Stomach (tissue), 9 donors: ENCODE results near the gene FBP1. TPM values are rescaled to one million over a fixed set of nuclear protein-coding genes. Genes with fewer than 3 reads are reported as not detected.

ENCODE experiments used
- DNase-seq, 2 donors: peaks; one replicate each; pipeline versions ENCODE4 v3.0.0 to v3.0.0-alpha.2; 2013 to 2019
- H3K27ac ChIP-seq, 5 donors: fragments of 200-600 bp in 4 of 5; sonication (generic) in 4 of 5; one replicate each; pipeline ENCODE4 v1.5.1; 2013 to 2019; ENCODE audit warnings: mild to moderate bottlenecking in 1 of 5, moderate library complexity in 1 of 5
- H3K27me3 ChIP-seq, 3 donors: fragments of 200-600 bp; sonication (generic); one replicate each; pipeline ENCODE4 v1.5.1; 2017 to 2019; ENCODE audit warnings: mixed run types in 1 of 3
- H3K36me3 ChIP-seq, 4 donors: fragments of 200-600 bp; sonication (generic); 1 replicate in 3 of 4; 2 replicates in 1 of 4; pipeline ENCODE4 v1.5.1; 2016 to 2019
- H3K4me1 ChIP-seq, 4 donors: fragments of 200-600 bp; sonication (generic); one replicate each; pipeline ENCODE4 v1.5.1; 2016 to 2019
- H3K4me3 ChIP-seq, 4 donors: fragments of 200-600 bp; sonication (generic) in 3 of 4; one replicate each; pipeline ENCODE4 v1.5.1; 2016 to 2019; ENCODE audit warnings: mild to moderate bottlenecking in 1 of 4
- H3K9me3 ChIP-seq, 4 donors: fragments of 200-600 bp; sonication (generic); one replicate each; pipeline ENCODE4 v1.5.1; 2016 to 2019
- CTCF ChIP-seq, 7 experiments: fragments of 450-650 bp in 4 of 7; fragments of 200-600 bp in 3 of 7; sonication (generic) in 3 of 7; IDR thresholded peaks; one replicate each; pipeline ENCODE4 v1.5.1; 2016 to 2019; ENCODE audit warnings: antibody characterized with exemption in 7 of 7, control low read depth in 2 of 7, mild to moderate bottlenecking in 1 of 7
- EP300 ChIP-seq: sonication (generic); formaldehyde crosslinking; IDR thresholded peaks from one replicate; pipeline ENCODE4 v1.6.1; 2017; ENCODE audit warnings: antibody characterized with exemption
- POLR2A ChIP-seq, 4 donors: fragments of 450-650 bp; IDR thresholded peaks; one replicate each; pipeline ENCODE4 v1.6.1; 2016; ENCODE audit warnings: antibody characterized with exemption in 4 of 4, control low read depth in 2 of 4, mild to moderate bottlenecking in 1 of 4, moderate library complexity in 1 of 4
- POLR2AphosphoS5 ChIP-seq, 3 donors: sonication (generic); formaldehyde crosslinking; IDR thresholded peaks; one replicate each; pipeline ENCODE4 v1.6.1; 2016; ENCODE audit warnings: antibody characterized with exemption in 3 of 3
- WGBS, 5 donors: extraction: QIAGEN DNeasy Blood & Tissue Kit in 3 of 5; methylation state at CpG; one replicate each; pipeline versions ENCODE4 v1.1.5 to v1.1.7; 2013 to 2018; 5-methylcytosine and 5-hydroxymethylcytosine counted together
- intact Hi-C: fragments of 100-400 bp; cut with DNase I; formaldehyde crosslinking; loops from one replicate; pipeline ENCODE4 v1.15.1; 2023; ENCODE audit warnings: low total_unique reads
- polyA plus RNA-seq, 3 donors: library from polyadenylated mRNA; stranded (reverse); fragments of 200-250 nt; gene quantifications; one replicate each; pipeline ENCODE4 v1.2.3, GENCODE V29; 2013
- total RNA-seq, 5 donors: library from RNA; depleted of rRNA; stranded (reverse); fragments of >200 nt; gene quantifications; one replicate each; pipeline versions ENCODE4 v1.1.0 to v1.2.3, GENCODE V29; 2014 to 2016
- donor health status: healthy with polysubstance abuse.
- donor health status: Bipolar disorder and iron deficiency.
- donor health status: healthy.

Gene FBP1
- total and polyA plus RNA-seq, 8 donors, result 10.7 to 122 (median 42.7) TPM

- H3K27ac ChIP-seq, result no peak overlapping the region
- peaks cover 0 to 6% (median 3%) of the 10 kb centered on the region in 4 donors for H3K4me1 ChIP-seq
- H3K36me3 ChIP-seq, result no peaks in the 10 kb centered on the region
- no peaks in the 10 kb centered on the region for H3K9me3 ChIP-seq
- WGBS, 5 donors, result 79 to 93% (median 88%) methylated on average over 10 of the region's 10 CpGs
- no peaks in the 10 kb centered on the region for H3K27me3 ChIP-seq
- no peak for TF ChIP-seq POLR2A (IDR thresholded peaks at IDR 0.05)
- no peak for TF ChIP-seq EP300
- TF ChIP-seq POLR2AphosphoS5 (IDR thresholded peaks at IDR 0.05), result no peak
- no peak for TF ChIP-seq CTCF (IDR thresholded peaks at IDR 0.05)
- no peak for DNase-seq
- intact Hi-C loops, result no loop called here
- H3K4me3 ChIP-seq, result no peak overlapping the region
These were observed 15.0 kb upstream of the FBP1 start for GRCh38 chr9:94654165-94654894.

GRCh38 chr9:94650949-94651348 is 11.6 kb upstream of the FBP1 start:
- peaks cover 0 to 12% (median 2%) of the 10 kb centered on the region in 4 donors for H3K4me1 ChIP-seq
- DNase-seq, result no peak
- WGBS, 5 donors, result 86 to 98% (median 97%) methylated on average over 4 of the region's 4 CpGs
- no peaks in the 10 kb centered on the region for H3K36me3 ChIP-seq
- no peaks in the 10 kb centered on the region for H3K9me3 ChIP-seq
- no peak overlapping the region for H3K27ac ChIP-seq
- intact Hi-C loops, result no loop called here
- no peak for TF ChIP-seq POLR2AphosphoS5 (IDR thresholded peaks at IDR 0.05)
- no peaks in the 10 kb centered on the region for H3K27me3 ChIP-seq
- H3K4me3 ChIP-seq, result no peak overlapping the region

GRCh38 chr9:94649100-94649819 is 9.9 kb upstream of the FBP1 start:
- Histone ChIP-seq H3K36me3 (no peaks in the 10 kb centered on the region), H3K4me1 (peaks cover 0 to 12% (median 4%) of the 10 kb centered on the region in 4 donors), H3K27me3 (no peaks in the 10 kb centered on the region), H3K4me3 (no peak overlapping the region), H3K27ac (peak overlapping the region in 4 of 5 donors; percentile 21 to 74 (median 38)), H3K9me3 (no peaks in the 10 kb centered on the region)
- intact Hi-C loops, result no loop called here
- WGBS, 5 donors, result 58 to 78% (median 63%) methylated on average over 9 to 12 of the region's 12 CpGs
- DNase-seq, result peak in 1 of 2 donors; percentile 41
- peak in 2 of 3 donors; percentile 30 to 35 for TF ChIP-seq POLR2AphosphoS5 (IDR thresholded peaks at IDR 0.05)
- TF ChIP-seq EP300, result no peak
- no peak for TF ChIP-seq POLR2A (IDR thresholded peaks at IDR 0.05)
- no peak for TF ChIP-seq CTCF (IDR thresholded peaks at IDR 0.05)

- intact Hi-C loops, result no loop called here
- Histone ChIP-seq H3K4me3 (no peak overlapping the region), H3K9me3 (no peaks in the 10 kb centered on the region), H3K27ac (peak overlapping the region in 2 of 5 donors; percentile 7 to 74), H3K36me3 (no peaks in the 10 kb centered on the region), H3K27me3 (no peaks in the 10 kb centered on the region), H3K4me1 (peaks cover 0 to 12% (median 4%) of the 10 kb centered on the region in 4 donors)
- no peak for DNase-seq
- WGBS, 5 donors, result 81 to 96% (median 91%) methylated on average over 2 of the region's 2 CpGs
- TF ChIP-seq CTCF (IDR thresholded peaks at IDR 0.05) (peak in 1 of 7 experiments; percentile 7), POLR2A (IDR thresholded peaks at IDR 0.05) (no peak), POLR2AphosphoS5 (IDR thresholded peaks at IDR 0.05) (no peak)
These were observed 8.9 kb upstream of the FBP1 start for GRCh38 chr9:94648185-94648584.
